ENCODE data around the gene TUFT1. TPM values are rescaled to one million over a fixed set of nuclear protein-coding genes. Genes with fewer than 3 reads are reported as not detected.

Gene TUFT1, protein sequence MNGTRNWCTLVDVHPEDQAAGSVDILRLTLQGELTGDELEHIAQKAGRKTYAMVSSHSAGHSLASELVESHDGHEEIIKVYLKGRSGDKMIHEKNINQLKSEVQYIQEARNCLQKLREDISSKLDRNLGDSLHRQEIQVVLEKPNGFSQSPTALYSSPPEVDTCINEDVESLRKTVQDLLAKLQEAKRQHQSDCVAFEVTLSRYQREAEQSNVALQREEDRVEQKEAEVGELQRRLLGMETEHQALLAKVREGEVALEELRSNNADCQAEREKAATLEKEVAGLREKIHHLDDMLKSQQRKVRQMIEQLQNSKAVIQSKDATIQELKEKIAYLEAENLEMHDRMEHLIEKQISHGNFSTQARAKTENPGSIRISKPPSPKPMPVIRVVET
- total RNA-seq = 6.8 TPM

DNA sequence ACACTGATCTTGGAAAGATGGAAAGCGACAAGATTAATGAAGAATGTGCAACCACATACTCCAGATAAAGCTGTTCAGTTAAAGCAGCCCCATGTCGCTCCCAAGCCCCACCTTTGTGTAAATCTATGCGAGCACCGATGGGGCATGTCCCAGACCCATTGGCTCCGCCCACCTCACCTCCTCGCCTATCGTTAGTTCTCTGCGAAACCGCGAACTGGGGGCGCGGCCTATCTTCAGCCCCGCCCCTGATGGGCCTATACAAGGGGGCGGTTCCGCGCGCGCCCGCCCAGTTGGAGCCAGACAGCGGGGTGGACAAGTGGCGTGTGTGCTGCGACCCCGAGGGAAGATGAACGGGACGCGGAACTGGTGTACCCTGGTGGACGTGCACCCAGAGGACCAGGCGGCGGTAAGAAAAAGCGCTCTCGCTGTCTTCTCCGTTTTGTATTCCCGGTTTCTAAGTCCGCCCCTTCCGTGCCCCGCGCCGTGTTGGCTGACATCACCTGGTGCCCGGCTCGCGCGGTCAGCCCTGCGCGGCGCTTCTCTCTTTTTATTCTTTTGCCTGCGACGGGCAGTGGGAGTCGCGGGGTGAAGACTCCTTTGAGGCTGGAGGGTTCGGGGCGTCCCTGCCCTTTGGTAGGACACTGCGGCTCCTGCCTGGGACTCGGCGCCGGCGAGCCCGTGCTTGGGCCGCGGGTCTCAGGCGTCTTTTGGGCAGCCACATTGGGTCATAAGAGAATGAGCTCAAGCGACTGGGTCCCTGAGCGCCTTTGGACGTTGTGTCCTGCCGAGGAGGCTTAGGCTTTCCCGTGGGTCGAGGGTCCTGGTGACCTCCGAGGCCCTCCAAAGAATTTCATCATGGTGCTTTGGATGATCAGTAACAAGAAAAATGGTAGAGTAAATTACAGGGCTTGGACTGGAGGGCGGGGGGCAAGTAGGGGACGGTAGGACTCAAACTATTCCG lies at the start of gene TUFT1:
TUFT1 (plus strand) TSS at position 289 of the 961 bp plus-strand sequence; CDS start at position 347, 58 bp downstream.
- peak within 1 kb of the TSS; percentile 71 to 81 (median 80) for H3K9ac ChIP-seq (ENCODE audit: low read depth in 1 of 3, low read length in 3 of 3)
- H3K27me3 ChIP-seq (ENCODE audit: control insufficient read depth in 3 of 3, insufficient read depth in 3 of 3, low read length in 3 of 3) = no peaks in the 10 kb centered on the region
- H3K9me3 ChIP-seq (ENCODE audit: control insufficient read depth in 3 of 3, low read length in 3 of 3) = no peaks in the 10 kb centered on the region
- peaks cover 15 to 22% (median 15%) of the 10 kb centered on the region in 3 donors for H3K4me1 ChIP-seq (ENCODE audit: control insufficient read depth in 3 of 3, insufficient read depth in 3 of 3, low read length in 3 of 3)
- peak within 1 kb of the TSS; percentile 82 to 88 (median 82) for H3K4me3 ChIP-seq (ENCODE audit: low read length in 3 of 3)
- H3K36me3 ChIP-seq (ENCODE audit: control insufficient read depth in 3 of 3, insufficient read depth in 3 of 3, low read length in 3 of 3) = no peaks in the 10 kb centered on the region
- H3K27ac ChIP-seq (ENCODE audit: low read depth, low read length) = peak within 1 kb of the TSS; percentile 54

DNA sequence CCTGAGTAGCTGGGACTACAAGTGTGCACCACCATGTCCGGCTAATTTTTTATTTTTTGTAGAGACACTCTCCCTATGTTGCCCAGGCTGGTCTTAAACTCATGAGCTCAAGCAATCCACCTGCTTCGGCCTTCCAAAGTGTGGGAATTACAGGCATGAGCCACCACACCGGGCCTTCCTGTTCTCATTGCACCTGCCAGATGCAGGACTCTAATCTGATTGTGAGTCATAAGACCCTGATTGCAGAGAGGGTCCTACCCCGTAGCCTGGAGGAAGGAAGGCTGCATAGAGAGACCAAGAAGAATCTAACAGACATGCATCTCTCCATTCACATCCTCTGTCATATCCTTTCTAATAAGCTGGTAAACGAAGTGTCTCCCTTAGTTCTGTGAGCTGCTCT lies 48.5 kb upstream of the TUFT1 start:
- Histone ChIP-seq H3K4me1 (ENCODE audit: control insufficient read depth in 3 of 3, insufficient read depth in 3 of 3, low read length in 3 of 3) (no peaks in the 10 kb centered on the region), H3K27me3 (ENCODE audit: control insufficient read depth in 3 of 3, insufficient read depth in 3 of 3, low read length in 3 of 3) (no peaks in the 10 kb centered on the region), H3K9ac (ENCODE audit: low read depth in 1 of 3, low read length in 3 of 3) (no peak overlapping the region), H3K27ac (ENCODE audit: low read depth, low read length) (no peak overlapping the region), H3K9me3 (ENCODE audit: control insufficient read depth in 3 of 3, low read length in 3 of 3) (no peaks in the 10 kb centered on the region), H3K4me3 (ENCODE audit: low read length in 3 of 3) (no peak overlapping the region), H3K36me3 (ENCODE audit: control insufficient read depth in 3 of 3, insufficient read depth in 3 of 3, low read length in 3 of 3) (no peaks in the 10 kb centered on the region)

DNA sequence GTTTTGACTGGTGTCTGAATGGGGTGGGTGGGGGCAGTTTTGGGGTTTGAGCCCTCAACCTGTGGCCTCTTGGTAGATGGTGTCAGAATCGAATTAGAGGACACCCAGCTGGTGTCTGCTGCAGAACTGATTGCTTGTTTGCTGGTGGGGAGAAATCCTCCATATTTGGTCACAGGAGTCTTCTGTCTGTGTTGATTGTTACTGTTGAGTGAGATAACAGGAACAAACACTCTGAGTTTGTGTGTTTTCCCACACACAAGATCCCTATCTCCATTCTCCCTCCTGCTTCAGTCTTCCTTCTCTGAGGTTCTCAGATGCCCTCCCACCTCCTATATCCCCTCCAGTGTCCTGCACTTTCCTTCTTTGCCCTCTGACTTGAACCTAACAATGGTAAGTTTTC lies 48.0 kb upstream of the TUFT1 start:
- no peak overlapping the region for H3K4me3 ChIP-seq (ENCODE audit: low read length in 3 of 3)
- H3K27ac ChIP-seq (ENCODE audit: low read depth, low read length) = no peak overlapping the region
- H3K9me3 ChIP-seq (ENCODE audit: control insufficient read depth in 3 of 3, low read length in 3 of 3) = no peaks in the 10 kb centered on the region
- H3K4me1 ChIP-seq (ENCODE audit: control insufficient read depth in 3 of 3, insufficient read depth in 3 of 3, low read length in 3 of 3) = no peaks in the 10 kb centered on the region
- no peaks in the 10 kb centered on the region for H3K27me3 ChIP-seq (ENCODE audit: control insufficient read depth in 3 of 3, insufficient read depth in 3 of 3, low read length in 3 of 3)
- H3K36me3 ChIP-seq (ENCODE audit: control insufficient read depth in 3 of 3, insufficient read depth in 3 of 3, low read length in 3 of 3) = no peaks in the 10 kb centered on the region
- no peak overlapping the region for H3K9ac ChIP-seq (ENCODE audit: low read depth in 1 of 3, low read length in 3 of 3)

DNA sequence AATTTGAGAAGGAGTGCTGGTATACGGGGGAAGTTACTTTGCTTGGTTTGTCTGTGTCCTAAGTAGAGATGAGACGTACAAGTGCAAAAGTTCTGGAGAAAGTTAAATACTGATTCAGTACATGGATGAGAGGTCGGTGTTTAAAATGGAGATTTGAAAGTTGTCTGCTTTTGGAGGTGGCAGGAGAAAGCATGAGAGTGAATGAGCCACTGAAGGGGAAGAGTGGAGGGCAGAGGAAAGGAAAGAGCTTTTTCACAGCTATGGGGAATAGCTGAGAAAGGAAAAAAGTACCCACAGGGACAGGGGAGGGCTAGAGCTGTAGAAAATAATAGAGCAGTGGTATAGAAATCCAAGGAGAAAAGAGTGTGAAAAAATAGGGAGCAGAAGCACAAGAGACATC lies 47.1 kb upstream of the TUFT1 start:
- H3K9ac ChIP-seq (ENCODE audit: low read depth in 1 of 3, low read length in 3 of 3) = no peak overlapping the region
- H3K4me1 ChIP-seq (ENCODE audit: control insufficient read depth in 3 of 3, insufficient read depth in 3 of 3, low read length in 3 of 3) = no peaks in the 10 kb centered on the region
- H3K9me3 ChIP-seq (ENCODE audit: control insufficient read depth in 3 of 3, low read length in 3 of 3) = no peaks in the 10 kb centered on the region
- H3K36me3 ChIP-seq (ENCODE audit: control insufficient read depth in 3 of 3, insufficient read depth in 3 of 3, low read length in 3 of 3) = no peaks in the 10 kb centered on the region
- no peaks in the 10 kb centered on the region for H3K27me3 ChIP-seq (ENCODE audit: control insufficient read depth in 3 of 3, insufficient read depth in 3 of 3, low read length in 3 of 3)
- no peak overlapping the region for H3K4me3 ChIP-seq (ENCODE audit: low read length in 3 of 3)
- H3K27ac ChIP-seq (ENCODE audit: low read depth, low read length) = no peak overlapping the region

DNA sequence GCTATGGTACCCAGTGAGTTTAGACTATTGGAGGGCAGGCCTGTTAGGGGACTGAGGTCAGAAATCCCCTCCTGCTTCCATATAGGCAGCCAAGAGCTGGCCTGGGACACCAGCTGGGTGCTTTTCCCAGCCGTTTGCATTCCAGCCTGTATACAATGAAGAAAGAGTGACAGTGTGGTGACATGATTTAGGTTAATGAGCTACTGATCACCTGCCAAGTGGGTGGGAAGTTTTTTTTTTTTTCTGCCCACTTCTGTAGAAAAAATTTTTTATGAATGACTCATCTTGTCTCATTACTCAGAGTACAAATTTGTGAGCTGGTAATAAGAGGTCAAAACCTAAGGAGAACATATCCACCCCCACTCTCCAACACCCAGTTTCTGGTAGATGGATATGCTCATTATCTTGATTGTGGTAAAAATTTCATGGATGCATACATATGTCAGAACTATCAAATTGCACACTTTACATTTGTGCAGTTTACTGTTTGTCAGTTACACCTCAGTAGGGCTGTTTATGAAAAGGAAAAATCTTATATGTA lies 45.3 kb upstream of the TUFT1 start:
- Histone ChIP-seq H3K9me3 (ENCODE audit: control insufficient read depth in 3 of 3, low read length in 3 of 3) (no peaks in the 10 kb centered on the region), H3K27me3 (ENCODE audit: control insufficient read depth in 3 of 3, insufficient read depth in 3 of 3, low read length in 3 of 3) (peaks cover 0 to 2% (median 0%) of the 10 kb centered on the region in 3 donors), H3K36me3 (ENCODE audit: control insufficient read depth in 3 of 3, insufficient read depth in 3 of 3, low read length in 3 of 3) (no peaks in the 10 kb centered on the region), H3K4me1 (ENCODE audit: control insufficient read depth in 3 of 3, insufficient read depth in 3 of 3, low read length in 3 of 3) (no peaks in the 10 kb centered on the region), H3K9ac (ENCODE audit: low read depth in 1 of 3, low read length in 3 of 3) (no peak overlapping the region), H3K27ac (ENCODE audit: low read depth, low read length) (no peak overlapping the region), H3K4me3 (ENCODE audit: low read length in 3 of 3) (no peak overlapping the region)

DNA sequence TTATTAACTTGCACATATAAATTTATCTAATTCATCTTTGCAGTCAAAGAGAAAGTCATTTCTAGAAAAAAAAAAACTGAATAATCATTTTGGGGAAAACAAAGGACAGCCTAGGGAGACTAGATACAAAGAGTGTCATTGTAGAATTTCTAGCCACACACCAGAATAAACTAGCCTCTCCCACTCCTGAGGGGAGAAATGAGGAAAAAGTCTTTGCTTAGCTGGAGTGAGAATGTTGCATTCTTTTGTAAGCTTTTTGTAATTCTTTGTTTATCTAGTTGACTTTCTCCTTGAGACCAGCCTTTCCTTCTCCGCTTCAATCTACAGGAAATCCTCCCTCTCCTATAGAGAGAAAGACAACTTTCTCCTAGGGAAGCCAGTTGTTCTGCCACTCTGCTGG lies 44.8 kb upstream of the TUFT1 start:
- no peaks in the 10 kb centered on the region for H3K9me3 ChIP-seq (ENCODE audit: control insufficient read depth in 3 of 3, low read length in 3 of 3)
- peaks cover 0 to 2% (median 0%) of the 10 kb centered on the region in 3 donors for H3K27me3 ChIP-seq (ENCODE audit: control insufficient read depth in 3 of 3, insufficient read depth in 3 of 3, low read length in 3 of 3)
- H3K4me3 ChIP-seq (ENCODE audit: low read length in 3 of 3) = no peak overlapping the region
- no peaks in the 10 kb centered on the region for H3K36me3 ChIP-seq (ENCODE audit: control insufficient read depth in 3 of 3, insufficient read depth in 3 of 3, low read length in 3 of 3)
- H3K9ac ChIP-seq (ENCODE audit: low read depth in 1 of 3, low read length in 3 of 3) = no peak overlapping the region
- no peak overlapping the region for H3K27ac ChIP-seq (ENCODE audit: low read depth, low read length)
- no peaks in the 10 kb centered on the region for H3K4me1 ChIP-seq (ENCODE audit: control insufficient read depth in 3 of 3, insufficient read depth in 3 of 3, low read length in 3 of 3)

DNA sequence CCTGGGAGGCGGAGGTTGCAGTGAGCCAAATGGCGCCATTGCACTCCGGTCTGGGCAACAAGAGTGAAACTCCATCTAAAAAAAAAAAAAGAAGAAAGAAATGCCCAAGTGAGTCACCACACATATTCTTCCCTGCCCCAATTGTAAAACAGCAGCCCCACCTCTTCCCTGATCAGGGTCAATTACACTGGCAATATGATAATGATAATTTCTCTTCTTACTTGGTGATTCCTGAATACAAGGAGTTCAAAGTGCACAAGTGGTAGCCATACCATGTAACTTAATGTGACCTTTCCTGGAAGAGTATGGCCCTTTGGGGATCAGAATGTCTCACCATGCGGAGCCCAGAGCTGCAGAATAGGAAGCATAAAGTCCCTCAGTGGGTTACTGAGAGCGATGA lies 40.7 kb upstream of the TUFT1 start:
- no peaks in the 10 kb centered on the region for H3K36me3 ChIP-seq (ENCODE audit: control insufficient read depth in 3 of 3, insufficient read depth in 3 of 3, low read length in 3 of 3)
- no peak overlapping the region for H3K9ac ChIP-seq (ENCODE audit: low read depth in 1 of 3, low read length in 3 of 3)
- no peaks in the 10 kb centered on the region for H3K9me3 ChIP-seq (ENCODE audit: control insufficient read depth in 3 of 3, low read length in 3 of 3)
- H3K4me3 ChIP-seq (ENCODE audit: low read length in 3 of 3) = no peak overlapping the region
- no peaks in the 10 kb centered on the region for H3K4me1 ChIP-seq (ENCODE audit: control insufficient read depth in 3 of 3, insufficient read depth in 3 of 3, low read length in 3 of 3)
- no peak overlapping the region for H3K27ac ChIP-seq (ENCODE audit: low read depth, low read length)
- H3K27me3 ChIP-seq (ENCODE audit: control insufficient read depth in 3 of 3, insufficient read depth in 3 of 3, low read length in 3 of 3) = peaks cover 0 to 2% (median 0%) of the 10 kb centered on the region in 3 donors

DNA sequence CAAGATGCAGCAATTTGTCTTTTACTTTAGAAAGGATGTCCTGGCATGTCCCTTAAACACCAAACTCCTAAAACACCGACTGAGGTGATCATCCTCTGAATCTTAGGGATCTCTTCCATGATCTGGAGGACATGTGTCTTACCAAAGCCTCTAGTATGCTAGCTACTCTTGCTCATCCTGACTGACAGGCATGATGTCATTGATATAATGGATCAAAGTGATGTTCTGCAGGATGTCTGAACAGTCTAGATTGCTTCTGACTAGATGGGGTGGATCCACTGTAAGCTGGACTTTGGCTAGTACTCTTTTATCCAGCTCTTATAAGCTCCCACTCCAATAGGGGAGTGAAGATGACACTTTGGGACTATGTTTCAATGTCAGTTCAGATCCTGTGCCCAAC lies 40.2 kb upstream of the TUFT1 start:
- H3K36me3 ChIP-seq (ENCODE audit: control insufficient read depth in 3 of 3, insufficient read depth in 3 of 3, low read length in 3 of 3) = no peaks in the 10 kb centered on the region
- H3K4me3 ChIP-seq (ENCODE audit: low read length in 3 of 3) = no peak overlapping the region
- no peak overlapping the region for H3K9ac ChIP-seq (ENCODE audit: low read depth in 1 of 3, low read length in 3 of 3)
- H3K4me1 ChIP-seq (ENCODE audit: control insufficient read depth in 3 of 3, insufficient read depth in 3 of 3, low read length in 3 of 3) = no peaks in the 10 kb centered on the region
- H3K27ac ChIP-seq (ENCODE audit: low read depth, low read length) = no peak overlapping the region
- H3K9me3 ChIP-seq (ENCODE audit: control insufficient read depth in 3 of 3, low read length in 3 of 3) = no peaks in the 10 kb centered on the region
- peaks cover 0 to 2% (median 0%) of the 10 kb centered on the region in 3 donors for H3K27me3 ChIP-seq (ENCODE audit: control insufficient read depth in 3 of 3, insufficient read depth in 3 of 3, low read length in 3 of 3)

DNA sequence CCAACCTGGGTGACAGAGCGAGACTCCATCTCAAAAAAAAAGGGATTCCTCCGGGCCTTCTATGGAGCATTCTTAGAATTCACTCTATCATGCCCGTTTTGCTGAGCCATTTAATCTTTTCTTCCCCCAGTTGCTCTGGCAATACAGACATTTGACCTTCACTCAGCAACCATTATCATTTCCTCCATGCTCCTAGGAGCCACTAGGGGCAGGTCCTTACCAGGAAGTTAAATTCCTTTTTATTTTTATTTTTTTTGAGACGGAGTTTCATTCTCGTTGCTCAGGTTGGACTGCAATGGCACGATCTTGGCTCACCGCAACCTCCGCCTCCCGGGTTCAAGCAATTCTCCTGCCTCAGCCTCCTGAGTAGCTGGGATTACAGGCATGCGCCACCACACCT lies 38.6 kb upstream of the TUFT1 start:
- no peak overlapping the region for H3K9ac ChIP-seq (ENCODE audit: low read depth in 1 of 3, low read length in 3 of 3)
- no peak overlapping the region for H3K27ac ChIP-seq (ENCODE audit: low read depth, low read length)
- H3K9me3 ChIP-seq (ENCODE audit: control insufficient read depth in 3 of 3, low read length in 3 of 3) = no peaks in the 10 kb centered on the region
- no peaks in the 10 kb centered on the region for H3K36me3 ChIP-seq (ENCODE audit: control insufficient read depth in 3 of 3, insufficient read depth in 3 of 3, low read length in 3 of 3)
- H3K4me1 ChIP-seq (ENCODE audit: control insufficient read depth in 3 of 3, insufficient read depth in 3 of 3, low read length in 3 of 3) = no peaks in the 10 kb centered on the region
- peaks cover 0 to 2% (median 0%) of the 10 kb centered on the region in 3 donors for H3K27me3 ChIP-seq (ENCODE audit: control insufficient read depth in 3 of 3, insufficient read depth in 3 of 3, low read length in 3 of 3)
- H3K4me3 ChIP-seq (ENCODE audit: low read length in 3 of 3) = no peak overlapping the region

Measured in skeletal muscle tissue (tissue), 4 donors.